Stimulated activated CD8-positive, alpha-beta memory T cell treated with anti-CD3 and anti-CD28 coated beads, Interleukin-2, amount 100 ng/mL, for 48 hours (primary cell): ENCODE results near the gene HLA-B.

ENCODE experiments used
- DNase-seq, 2 donors: peaks; one replicate each; pipeline ENCODE4 v3.0.0-alpha.2; 2020; ENCODE audit warnings: low read depth in 2 of 2

Gene HLA-B

GRCh38 chr6:31307669-31308049 lies 49.3 kb downstream of the HLA-B start:
- no peak for DNase-seq

DNA sequence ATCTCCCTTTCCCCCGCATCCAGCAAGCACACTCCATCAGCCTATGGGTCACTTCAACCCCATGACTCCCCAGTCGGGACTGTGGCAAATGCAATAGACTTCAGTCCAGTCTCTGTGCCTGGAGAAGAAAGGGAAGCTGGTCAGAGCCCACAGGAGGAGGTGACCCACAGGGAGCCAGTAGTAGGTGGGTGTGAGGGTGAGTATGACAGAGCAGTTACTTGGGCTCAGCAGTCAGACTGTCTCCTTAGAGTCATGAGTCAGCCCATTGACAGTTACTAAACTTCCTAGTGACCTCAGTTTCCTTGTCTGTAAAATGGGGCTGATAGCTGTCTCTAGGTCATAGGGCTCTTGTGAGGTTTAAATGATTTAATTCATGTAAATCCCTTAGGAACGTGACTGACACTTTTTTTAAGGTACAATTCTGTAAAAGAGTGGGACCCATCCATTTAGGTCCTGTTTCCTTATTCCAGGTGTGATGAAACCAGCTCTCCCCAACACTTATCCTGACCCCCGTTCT lies 51.2 kb downstream of the HLA-B start:
- DNase-seq, result no peak

DNA sequence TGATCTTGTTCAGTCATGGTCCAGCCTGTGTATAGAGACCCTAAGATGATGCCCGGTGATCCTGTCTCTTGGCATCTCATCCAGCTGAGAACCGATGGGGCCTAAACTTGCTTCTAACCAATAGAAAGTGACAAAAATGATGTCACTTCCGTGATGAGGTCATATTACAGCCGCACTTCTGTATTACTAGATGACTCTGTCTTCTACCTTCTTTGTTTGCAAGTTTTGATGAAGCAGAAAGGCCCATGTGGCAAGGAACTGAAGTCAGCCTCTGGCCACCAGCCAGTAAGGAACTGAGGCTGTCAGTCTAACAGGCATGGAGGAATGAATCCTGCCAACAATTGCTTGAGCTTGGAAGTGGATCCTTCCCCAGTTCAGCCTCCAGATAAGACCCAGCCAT lies 52.3 kb downstream of the HLA-B start:
- DNase-seq, result no peak
